ENCODE results near the gene GNA14. TPM values are rescaled to one million over a fixed set of nuclear protein-coding genes. Genes with fewer than 3 reads are reported as not detected.

GNA14 gene
- total RNA-seq, 1 experiment from 2014 or later, result 1.3 TPM

GRCh38 chr9:77475641-77476473, 172.3 kb downstream of the GNA14 start:
- ChIA-PET POLR2A (ENCODE audit: unreplicated experiment) (no interaction called here), CTCF (interaction anchor here (0.6 kb wide), 1 partner anchor 14 kb away, joined by 3 read pairs; no protein-coding TSS in a partner anchor)
- H4K20me1 ChIP-seq (ENCODE audit: insufficient read depth), result no peaks in the 10 kb centered on the region
- BruUV-seq (replicated peaks), result no TSS peak
- no peak overlapping the region for H3K27ac ChIP-seq
- no peaks in the 10 kb centered on the region for H3K4me1 ChIP-seq (replicated peaks; ENCODE audit: insufficient read depth)
- no peak overlapping the region for H3K4me3 ChIP-seq
- no peaks in the 10 kb centered on the region for H3K36me3 ChIP-seq (ENCODE audit: low read depth)
- no peaks in the 10 kb centered on the region for H3K79me2 ChIP-seq (ENCODE audit: low read depth)
- H2AFZ ChIP-seq, result no peak overlapping the region
- H3K27me3 ChIP-seq (ENCODE audit: insufficient read depth, low read depth), result no peaks in the 10 kb centered on the region
- intact Hi-C loops (cut with micrococcal nuclease; ENCODE audit: unreplicated experiment), result no loop called here
- TF ChIP-seq CTCF (conservative IDR thresholded peaks at IDR 0.05), result no peak
- no peak for TF ChIP-seq EZH2 (IDR thresholded peaks at IDR 0.05; ENCODE audit: low read depth)
- H3K4me2 ChIP-seq, result no peak overlapping the region
- H3F3A ChIP-seq (ENCODE audit: insufficient read depth, low read depth), result no peaks in the 10 kb centered on the region
- no peak for DNase-seq
- H3K9me2 ChIP-seq (ENCODE audit: insufficient read depth), result no peaks in the 10 kb centered on the region
- H3K9me3 ChIP-seq (ENCODE audit: insufficient read depth, low read depth), result no peaks in the 10 kb centered on the region

- CTCF ChIA-PET, result no interaction called here
- POLR2A ChIA-PET (ENCODE audit: unreplicated experiment), result no interaction called here
- Histone ChIP-seq H4K20me1 (ENCODE audit: insufficient read depth) (no peaks in the 10 kb centered on the region), H3K4me1 (replicated peaks; ENCODE audit: insufficient read depth) (no peaks in the 10 kb centered on the region), H3K9me3 (ENCODE audit: insufficient read depth, low read depth) (no peaks in the 10 kb centered on the region), H3K27ac (no peak overlapping the region), H3F3A (ENCODE audit: insufficient read depth, low read depth) (no peaks in the 10 kb centered on the region), H3K36me3 (ENCODE audit: low read depth) (no peaks in the 10 kb centered on the region), H3K4me3 (no peak overlapping the region), H3K79me2 (ENCODE audit: low read depth) (no peaks in the 10 kb centered on the region), H3K9me2 (ENCODE audit: insufficient read depth) (no peaks in the 10 kb centered on the region), H3K27me3 (ENCODE audit: insufficient read depth, low read depth) (no peaks in the 10 kb centered on the region), H2AFZ (no peak overlapping the region), H3K4me2 (no peak overlapping the region)
- intact Hi-C loops (cut with micrococcal nuclease; ENCODE audit: unreplicated experiment), result no loop called here
- BruUV-seq (replicated peaks), result no TSS peak
- no peak for DNase-seq
- TF ChIP-seq EZH2 (IDR thresholded peaks at IDR 0.05; ENCODE audit: low read depth) (no peak), CTCF (conservative IDR thresholded peaks at IDR 0.05) (no peak)
Observed at GRCh38 chr9:77474936-77475335, 173.2 kb downstream of the GNA14 start.

- TF ChIP-seq EZH2 (IDR thresholded peaks at IDR 0.05; ENCODE audit: low read depth) (no peak), CTCF (conservative IDR thresholded peaks at IDR 0.05) (no peak)
- H3K27ac ChIP-seq, result no peak overlapping the region
- H3K36me3 ChIP-seq (ENCODE audit: low read depth), result no peaks in the 10 kb centered on the region
- no peaks in the 10 kb centered on the region for H3K9me3 ChIP-seq (ENCODE audit: insufficient read depth, low read depth)
- ChIA-PET POLR2A (ENCODE audit: unreplicated experiment) (no interaction called here), CTCF (no interaction called here)
- no peak overlapping the region for H3K4me2 ChIP-seq
- no peaks in the 10 kb centered on the region for H3K27me3 ChIP-seq (ENCODE audit: insufficient read depth, low read depth)
- no peaks in the 10 kb centered on the region for H3F3A ChIP-seq (ENCODE audit: insufficient read depth, low read depth)
- no peaks in the 10 kb centered on the region for H3K4me1 ChIP-seq (replicated peaks; ENCODE audit: insufficient read depth)
- no peaks in the 10 kb centered on the region for H3K9me2 ChIP-seq (ENCODE audit: insufficient read depth)
- no peaks in the 10 kb centered on the region for H3K79me2 ChIP-seq (ENCODE audit: low read depth)
- no peak overlapping the region for H3K4me3 ChIP-seq
- H2AFZ ChIP-seq, result no peak overlapping the region
- intact Hi-C loops (cut with micrococcal nuclease; ENCODE audit: unreplicated experiment), result no loop called here
- BruUV-seq (replicated peaks), result no TSS peak
- no peaks in the 10 kb centered on the region for H4K20me1 ChIP-seq (ENCODE audit: insufficient read depth)
- DNase-seq, result no peak
Observed at GRCh38 chr9:77472646-77473045, 175.5 kb downstream of the GNA14 start.

All from PC-9 (cell line).